GM23338 (cell line): Measurements from ENCODE around the gene ERF.

Source experiments
- CREB1 ChIP-seq: fragments of 250-450 bp; sonication (Bioruptor Pico); IDR thresholded peaks from 2 replicates; pipeline ENCODE4 v1.5.0; 2020; ENCODE audit warnings: low read depth, mild to moderate bottlenecking, moderate library complexity
- EZH2 ChIP-seq: fragments of 200-600 bp; sonication (generic); IDR thresholded peaks from one replicate; pipeline ENCODE4 v1.8.0; 2017; ENCODE audit warnings: antibody characterized with exemption, mild to moderate bottlenecking, low read depth; ENCODE audit not compliant: unreplicated experiment
- EZH2phosphoT487 ChIP-seq: fragments of 200-600 bp; sonication (generic); IDR thresholded peaks from one replicate; pipeline ENCODE4 v1.8.1; 2018; ENCODE audit warnings: antibody characterized with exemption; ENCODE audit not compliant: unreplicated experiment
- POLR2AphosphoS5 ChIP-seq: IDR thresholded peaks from 2 replicates; pipeline ENCODE4 v1.6.1; 2016; ENCODE audit warnings: antibody characterized with exemption, low read depth
- ZNF114 ChIP-seq: fragments of 250-450 bp; sonication (Bioruptor Pico); IDR thresholded peaks from 2 replicates; pipeline ENCODE4 v1.5.0; 2020; ENCODE audit warnings: mild to moderate bottlenecking, moderate library complexity
- ZNF331 ChIP-seq: fragments of 250-450 bp; sonication (Bioruptor Pico); IDR thresholded peaks from 2 replicates; pipeline ENCODE4 v1.5.0; 2020; ENCODE audit warnings: low read depth, mild to moderate bottlenecking, moderate library complexity
- TF ChIP-seq, protein P1 (sequence below), 2 experiments: fragments of 200-600 bp in 1 of 2; sonication (generic) in 1 of 2; conservative IDR thresholded peaks; 2 replicates each; pipeline versions ENCODE4 v1.5.1 to v1.6.1; 2016 to 2017; ENCODE audit warnings: antibody characterized with exemption in 2 of 2, low read depth in 2 of 2, mild to moderate bottlenecking in 2 of 2, moderate library complexity in 1 of 2
- TF ChIP-seq, protein P2 (sequence below): IDR thresholded peaks from one replicate; pipeline ENCODE4 v1.6.1; 2018; ENCODE audit warnings: antibody characterized with exemption; ENCODE audit not compliant: unreplicated experiment
- TF ChIP-seq, protein P3 (sequence below): fragments of 250-450 bp; sonication (Bioruptor Pico); IDR thresholded peaks from 2 replicates; pipeline ENCODE4 v1.5.0; 2020; ENCODE audit warnings: mild to moderate bottlenecking, moderate library complexity

DNA sequence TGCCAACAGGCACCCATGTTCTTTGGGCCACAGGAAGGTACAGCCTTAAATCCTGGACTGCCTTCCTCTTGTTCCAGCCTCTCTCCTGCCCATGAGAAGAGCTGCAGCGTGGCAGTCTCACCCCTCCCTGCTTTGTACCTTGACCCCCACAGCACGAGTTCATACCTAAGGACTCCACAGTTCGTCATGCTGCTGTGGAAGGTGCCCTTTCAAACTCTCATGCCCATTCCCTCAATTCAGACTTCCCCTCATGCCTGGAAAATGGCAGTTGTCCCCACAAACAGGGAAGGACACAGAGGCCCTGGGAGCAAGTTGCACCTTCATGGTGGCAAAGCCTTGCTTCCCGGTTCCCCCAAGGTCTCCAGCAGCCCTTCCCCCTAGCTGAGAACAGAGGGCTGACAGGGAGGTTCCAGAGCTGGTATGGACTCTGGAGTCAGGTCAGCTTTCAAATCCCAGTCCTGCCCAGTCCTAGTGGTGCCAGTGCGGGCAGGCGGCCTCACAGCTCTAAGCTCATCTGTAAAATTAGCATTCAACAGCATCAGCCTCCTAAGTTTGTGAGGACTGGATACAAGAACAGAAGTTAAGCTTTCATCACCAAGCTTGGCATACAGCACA lies 21.1 kb downstream of the ERF start:
- TF ChIP-seq, protein P1, sequence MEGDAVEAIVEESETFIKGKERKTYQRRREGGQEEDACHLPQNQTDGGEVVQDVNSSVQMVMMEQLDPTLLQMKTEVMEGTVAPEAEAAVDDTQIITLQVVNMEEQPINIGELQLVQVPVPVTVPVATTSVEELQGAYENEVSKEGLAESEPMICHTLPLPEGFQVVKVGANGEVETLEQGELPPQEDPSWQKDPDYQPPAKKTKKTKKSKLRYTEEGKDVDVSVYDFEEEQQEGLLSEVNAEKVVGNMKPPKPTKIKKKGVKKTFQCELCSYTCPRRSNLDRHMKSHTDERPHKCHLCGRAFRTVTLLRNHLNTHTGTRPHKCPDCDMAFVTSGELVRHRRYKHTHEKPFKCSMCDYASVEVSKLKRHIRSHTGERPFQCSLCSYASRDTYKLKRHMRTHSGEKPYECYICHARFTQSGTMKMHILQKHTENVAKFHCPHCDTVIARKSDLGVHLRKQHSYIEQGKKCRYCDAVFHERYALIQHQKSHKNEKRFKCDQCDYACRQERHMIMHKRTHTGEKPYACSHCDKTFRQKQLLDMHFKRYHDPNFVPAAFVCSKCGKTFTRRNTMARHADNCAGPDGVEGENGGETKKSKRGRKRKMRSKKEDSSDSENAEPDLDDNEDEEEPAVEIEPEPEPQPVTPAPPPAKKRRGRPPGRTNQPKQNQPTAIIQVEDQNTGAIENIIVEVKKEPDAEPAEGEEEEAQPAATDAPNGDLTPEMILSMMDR (conservative IDR thresholded peaks at IDR 0.05; ENCODE audit: low read depth in 2 of 2), result no peak
- TF ChIP-seq EZH2phosphoT487, result no peak
- TF ChIP-seq EZH2, result no peak
- no peak for TF ChIP-seq POLR2AphosphoS5
- TF ChIP-seq, protein P2, sequence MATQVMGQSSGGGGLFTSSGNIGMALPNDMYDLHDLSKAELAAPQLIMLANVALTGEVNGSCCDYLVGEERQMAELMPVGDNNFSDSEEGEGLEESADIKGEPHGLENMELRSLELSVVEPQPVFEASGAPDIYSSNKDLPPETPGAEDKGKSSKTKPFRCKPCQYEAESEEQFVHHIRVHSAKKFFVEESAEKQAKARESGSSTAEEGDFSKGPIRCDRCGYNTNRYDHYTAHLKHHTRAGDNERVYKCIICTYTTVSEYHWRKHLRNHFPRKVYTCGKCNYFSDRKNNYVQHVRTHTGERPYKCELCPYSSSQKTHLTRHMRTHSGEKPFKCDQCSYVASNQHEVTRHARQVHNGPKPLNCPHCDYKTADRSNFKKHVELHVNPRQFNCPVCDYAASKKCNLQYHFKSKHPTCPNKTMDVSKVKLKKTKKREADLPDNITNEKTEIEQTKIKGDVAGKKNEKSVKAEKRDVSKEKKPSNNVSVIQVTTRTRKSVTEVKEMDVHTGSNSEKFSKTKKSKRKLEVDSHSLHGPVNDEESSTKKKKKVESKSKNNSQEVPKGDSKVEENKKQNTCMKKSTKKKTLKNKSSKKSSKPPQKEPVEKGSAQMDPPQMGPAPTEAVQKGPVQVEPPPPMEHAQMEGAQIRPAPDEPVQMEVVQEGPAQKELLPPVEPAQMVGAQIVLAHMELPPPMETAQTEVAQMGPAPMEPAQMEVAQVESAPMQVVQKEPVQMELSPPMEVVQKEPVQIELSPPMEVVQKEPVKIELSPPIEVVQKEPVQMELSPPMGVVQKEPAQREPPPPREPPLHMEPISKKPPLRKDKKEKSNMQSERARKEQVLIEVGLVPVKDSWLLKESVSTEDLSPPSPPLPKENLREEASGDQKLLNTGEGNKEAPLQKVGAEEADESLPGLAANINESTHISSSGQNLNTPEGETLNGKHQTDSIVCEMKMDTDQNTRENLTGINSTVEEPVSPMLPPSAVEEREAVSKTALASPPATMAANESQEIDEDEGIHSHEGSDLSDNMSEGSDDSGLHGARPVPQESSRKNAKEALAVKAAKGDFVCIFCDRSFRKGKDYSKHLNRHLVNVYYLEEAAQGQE, result no peak
- no peak for TF ChIP-seq CREB1 (CRISPR knock-in tag)
- TF ChIP-seq, protein P3, sequence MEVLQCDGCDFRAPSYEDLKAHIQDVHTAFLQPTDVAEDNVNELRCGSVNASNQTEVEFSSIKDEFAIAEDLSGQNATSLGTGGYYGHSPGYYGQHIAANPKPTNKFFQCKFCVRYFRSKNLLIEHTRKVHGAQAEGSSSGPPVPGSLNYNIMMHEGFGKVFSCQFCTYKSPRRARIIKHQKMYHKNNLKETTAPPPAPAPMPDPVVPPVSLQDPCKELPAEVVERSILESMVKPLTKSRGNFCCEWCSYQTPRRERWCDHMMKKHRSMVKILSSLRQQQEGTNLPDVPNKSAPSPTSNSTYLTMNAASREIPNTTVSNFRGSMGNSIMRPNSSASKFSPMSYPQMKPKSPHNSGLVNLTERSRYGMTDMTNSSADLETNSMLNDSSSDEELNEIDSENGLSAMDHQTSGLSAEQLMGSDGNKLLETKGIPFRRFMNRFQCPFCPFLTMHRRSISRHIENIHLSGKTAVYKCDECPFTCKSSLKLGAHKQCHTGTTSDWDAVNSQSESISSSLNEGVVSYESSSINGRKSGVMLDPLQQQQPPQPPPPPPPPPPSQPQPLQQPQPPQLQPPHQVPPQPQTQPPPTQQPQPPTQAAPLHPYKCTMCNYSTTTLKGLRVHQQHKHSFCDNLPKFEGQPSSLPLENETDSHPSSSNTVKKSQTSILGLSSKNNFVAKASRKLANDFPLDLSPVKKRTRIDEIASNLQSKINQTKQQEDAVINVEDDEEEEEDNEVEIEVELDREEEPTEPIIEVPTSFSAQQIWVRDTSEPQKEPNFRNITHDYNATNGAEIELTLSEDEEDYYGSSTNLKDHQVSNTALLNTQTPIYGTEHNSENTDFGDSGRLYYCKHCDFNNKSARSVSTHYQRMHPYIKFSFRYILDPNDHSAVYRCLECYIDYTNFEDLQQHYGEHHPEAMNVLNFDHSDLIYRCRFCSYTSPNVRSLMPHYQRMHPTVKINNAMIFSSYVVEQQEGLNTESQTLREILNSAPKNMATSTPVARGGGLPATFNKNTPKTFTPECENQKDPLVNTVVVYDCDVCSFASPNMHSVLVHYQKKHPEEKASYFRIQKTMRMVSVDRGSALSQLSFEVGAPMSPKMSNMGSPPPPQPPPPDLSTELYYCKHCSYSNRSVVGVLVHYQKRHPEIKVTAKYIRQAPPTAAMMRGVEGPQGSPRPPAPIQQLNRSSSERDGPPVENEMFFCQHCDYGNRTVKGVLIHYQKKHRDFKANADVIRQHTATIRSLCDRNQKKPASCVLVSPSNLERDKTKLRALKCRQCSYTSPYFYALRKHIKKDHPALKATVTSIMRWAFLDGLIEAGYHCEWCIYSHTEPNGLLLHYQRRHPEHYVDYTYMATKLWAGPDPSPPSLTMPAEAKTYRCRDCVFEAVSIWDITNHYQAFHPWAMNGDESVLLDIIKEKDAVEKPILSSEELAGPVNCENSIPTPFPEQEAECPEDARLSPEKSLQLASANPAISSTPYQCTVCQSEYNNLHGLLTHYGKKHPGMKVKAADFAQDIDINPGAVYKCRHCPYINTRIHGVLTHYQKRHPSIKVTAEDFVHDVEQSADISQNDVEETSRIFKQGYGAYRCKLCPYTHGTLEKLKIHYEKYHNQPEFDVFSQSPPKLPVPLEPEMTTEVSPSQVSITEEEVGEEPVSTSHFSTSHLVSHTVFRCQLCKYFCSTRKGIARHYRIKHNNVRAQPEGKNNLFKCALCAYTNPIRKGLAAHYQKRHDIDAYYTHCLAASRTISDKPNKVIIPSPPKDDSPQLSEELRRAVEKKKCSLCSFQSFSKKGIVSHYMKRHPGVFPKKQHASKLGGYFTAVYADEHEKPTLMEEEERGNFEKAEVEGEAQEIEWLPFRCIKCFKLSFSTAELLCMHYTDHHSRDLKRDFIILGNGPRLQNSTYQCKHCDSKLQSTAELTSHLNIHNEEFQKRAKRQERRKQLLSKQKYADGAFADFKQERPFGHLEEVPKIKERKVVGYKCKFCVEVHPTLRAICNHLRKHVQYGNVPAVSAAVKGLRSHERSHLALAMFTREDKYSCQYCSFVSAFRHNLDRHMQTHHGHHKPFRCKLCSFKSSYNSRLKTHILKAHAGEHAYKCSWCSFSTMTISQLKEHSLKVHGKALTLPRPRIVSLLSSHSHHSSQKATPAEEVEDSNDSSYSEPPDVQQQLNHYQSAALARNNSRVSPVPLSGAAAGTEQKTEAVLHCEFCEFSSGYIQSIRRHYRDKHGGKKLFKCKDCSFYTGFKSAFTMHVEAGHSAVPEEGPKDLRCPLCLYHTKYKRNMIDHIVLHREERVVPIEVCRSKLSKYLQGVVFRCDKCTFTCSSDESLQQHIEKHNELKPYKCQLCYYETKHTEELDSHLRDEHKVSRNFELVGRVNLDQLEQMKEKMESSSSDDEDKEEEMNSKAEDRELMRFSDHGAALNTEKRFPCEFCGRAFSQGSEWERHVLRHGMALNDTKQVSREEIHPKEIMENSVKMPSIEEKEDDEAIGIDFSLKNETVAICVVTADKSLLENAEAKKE, result no peak
- no peak for TF ChIP-seq ZNF114 (CRISPR knock-in tag)
- no peak for TF ChIP-seq ZNF331 (CRISPR knock-in tag)
